Measurements from ENCODE around the gene DPH3.

Gene DPH3

DNA sequence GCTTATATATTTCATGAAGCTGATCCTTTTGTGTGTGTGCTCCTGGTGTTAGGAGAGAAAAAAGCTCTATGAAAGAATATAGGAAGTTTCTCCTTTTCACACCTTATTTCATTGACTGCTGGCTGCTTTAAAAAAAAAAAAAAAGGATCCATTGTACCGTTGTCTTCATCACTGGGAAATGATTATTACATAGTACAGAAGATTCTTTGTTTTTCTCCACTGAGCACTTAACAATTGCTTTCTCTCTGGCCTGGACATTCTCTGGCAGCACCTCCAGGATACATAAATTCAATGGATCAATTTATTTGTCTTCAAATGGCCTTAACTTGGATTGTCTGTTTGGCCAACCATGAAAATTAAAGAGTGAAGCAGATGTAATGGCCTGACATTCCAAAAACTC lies 37.2 kb downstream of the DPH3 start:
- DNase-seq = no peak

DNA sequence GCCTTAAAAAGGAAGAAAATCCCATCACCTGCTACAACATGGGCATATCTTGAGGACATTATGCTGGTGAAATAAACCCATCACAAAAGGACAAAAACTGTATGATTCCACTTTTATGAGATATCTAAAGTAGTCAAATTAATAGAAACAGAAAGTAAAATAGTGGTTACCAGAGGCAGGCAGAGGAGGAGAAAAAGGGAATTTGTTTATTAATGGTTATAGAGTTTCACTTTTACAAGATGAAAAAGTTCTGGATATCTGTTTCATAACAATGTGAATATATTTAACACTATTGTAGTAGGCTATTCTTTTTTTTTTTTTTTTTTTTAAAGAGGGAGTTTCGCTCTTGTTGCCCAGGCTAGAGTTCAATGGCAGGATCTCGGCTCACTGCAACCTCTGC lies 40.4 kb downstream of the DPH3 start:
- no peak for DNase-seq

DNA sequence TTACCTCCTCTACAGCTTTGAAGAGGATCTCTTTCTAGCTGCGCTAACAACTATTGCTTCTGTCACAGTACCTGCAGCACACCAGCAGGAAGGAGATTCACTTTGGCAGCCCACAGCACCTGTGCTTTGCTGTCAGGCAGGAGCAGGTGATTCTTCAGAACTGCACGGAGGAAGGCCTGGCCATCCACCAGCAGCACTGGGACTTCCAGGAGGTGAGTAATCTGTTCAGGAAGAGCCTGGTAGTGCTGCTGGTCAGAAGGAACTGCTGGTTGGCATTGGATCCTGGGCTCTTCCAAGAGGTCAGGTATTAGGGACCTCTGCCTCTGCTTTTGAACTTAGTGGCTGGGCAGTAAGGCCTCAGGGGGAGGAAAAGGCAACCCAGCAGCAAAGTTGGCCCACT lies 42.2 kb downstream of the DPH3 start:
- DNase-seq = no peak

DNA sequence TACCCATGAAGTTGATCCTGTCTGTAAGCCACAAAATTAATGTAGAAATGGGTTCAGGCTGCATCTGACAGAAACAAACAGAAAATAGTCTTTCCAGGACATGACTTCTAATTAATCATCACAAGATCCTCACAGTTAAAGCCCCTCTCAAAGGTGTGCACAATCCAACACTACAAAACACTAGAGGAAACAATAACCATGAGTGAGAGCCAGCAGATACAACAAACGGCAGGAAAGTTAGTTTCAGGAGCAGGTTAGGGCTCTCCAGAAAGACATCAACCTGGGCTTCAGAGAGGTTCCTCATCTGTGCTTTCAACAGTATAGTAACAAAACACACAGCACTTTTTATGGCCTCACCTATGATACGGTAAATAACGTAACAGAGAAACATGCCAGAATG lies 42.8 kb downstream of the DPH3 start:
- no peak for DNase-seq

DNA sequence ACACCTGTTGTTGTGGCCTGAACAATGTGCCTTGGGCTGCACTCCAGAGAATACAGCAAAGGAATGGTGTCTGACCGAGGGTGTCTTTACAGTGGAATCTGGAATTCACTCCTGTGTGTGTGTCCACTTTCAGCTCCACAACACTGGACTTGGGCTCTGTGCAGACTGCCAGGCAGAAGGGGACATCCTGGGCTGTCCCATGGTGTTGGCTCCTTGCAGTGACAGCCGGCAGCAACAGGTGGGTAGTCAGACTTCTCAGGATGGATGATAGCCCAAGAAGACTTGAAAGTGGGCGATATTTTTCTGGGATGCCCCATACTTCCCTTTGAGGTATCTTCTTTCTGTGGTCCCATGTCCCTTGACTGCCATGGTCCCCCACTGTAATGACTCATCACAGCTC lies 45.0 kb downstream of the DPH3 start:
- DNase-seq = no peak

DNA sequence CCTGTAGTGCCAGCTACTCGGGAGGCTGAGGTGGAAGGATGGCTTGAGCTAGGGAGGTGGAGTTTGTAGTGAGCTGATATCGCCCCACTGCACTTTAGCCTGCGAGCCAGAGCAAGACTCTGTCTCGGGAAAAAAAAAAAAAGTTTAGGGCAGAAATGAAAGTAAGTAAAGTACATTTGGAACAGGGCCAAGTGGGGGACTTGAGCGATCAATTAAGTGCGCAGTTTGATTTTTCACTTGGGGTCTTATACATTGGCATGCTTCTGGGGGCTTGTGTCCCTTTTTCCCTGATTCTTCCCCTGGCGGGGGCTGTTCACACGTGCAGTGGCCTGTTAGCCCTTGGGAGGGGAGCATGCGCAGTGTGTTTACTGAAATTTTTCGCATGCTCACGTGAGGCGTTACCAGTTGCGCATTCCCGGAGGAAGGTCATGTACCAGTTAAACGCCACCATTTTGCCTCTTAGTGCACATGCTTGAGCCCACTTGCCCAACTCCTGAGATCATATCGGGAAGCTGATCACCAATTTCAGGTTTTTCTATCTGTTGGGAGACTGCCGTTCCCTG lies 48.3 kb downstream of the DPH3 start:
- no peak for DNase-seq

DNA sequence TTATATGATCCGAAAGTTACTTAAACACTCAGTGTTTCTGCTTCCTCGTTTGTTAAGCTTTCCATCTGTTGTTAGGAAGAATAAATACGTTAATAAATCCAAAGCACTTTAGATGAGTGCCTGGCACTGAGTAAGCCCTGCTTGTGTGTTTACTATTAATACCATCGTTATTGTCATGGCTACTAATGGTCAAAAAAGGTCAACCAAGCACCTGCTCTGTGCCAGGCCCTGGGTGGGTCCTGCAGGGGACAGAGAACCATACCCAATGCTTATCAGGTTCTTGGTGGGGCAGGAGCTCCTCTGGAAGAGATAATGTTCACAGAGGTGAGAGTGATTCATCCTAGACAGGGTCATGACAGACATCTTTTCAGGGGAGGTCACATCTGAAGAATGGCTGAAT lies 50.4 kb downstream of the DPH3 start:
- DNase-seq = no peak

DNA sequence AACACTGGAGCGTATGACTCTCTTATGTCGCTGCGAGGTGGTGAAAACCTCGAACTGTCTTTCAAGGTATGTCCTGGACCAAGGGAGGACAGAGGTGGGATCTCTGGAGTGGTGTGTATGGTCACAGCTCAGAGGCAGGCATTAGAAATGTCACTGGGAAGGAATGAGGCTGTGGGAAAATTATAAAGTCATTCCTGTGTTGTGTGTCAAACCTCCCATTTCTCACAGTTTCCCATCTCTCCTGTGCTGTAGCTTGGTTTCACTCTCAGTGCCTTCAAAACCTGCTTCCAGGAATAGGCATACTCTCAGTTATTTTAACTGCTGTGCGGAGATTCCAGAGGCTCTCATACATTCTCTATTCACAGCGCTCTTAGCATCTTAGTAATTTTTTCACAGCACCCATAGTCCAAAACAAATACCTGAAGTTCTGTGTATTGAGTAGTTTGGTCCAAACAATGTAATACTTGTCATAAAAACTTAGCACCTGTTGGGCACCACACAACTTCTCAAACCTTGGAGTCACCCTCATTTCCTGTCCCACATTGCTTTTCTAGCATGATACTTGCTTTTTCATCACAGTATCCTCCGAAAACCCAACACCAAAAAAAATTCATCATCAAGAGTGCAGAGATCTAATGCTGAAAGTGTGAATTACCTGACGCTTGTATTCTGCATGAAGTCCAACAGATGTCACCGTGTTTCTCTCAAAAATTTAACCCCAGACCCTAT lies 53.4 kb downstream of the DPH3 start:
- no peak for DNase-seq

Data from Kasumi-1 (cell line).